K562 (cell line): Measurements from ENCODE around the gene SPRYD3. TPM values are rescaled to one million over a fixed set of nuclear protein-coding genes. Genes with fewer than 3 reads are reported as not detected.
"Not testable (repeated sequence)": the region's sequence is repeated elsewhere in the genome, so short reads cannot be mapped to it uniquely, and the experiment has no call there.

Experiments
- ATAC-seq: fragments of 200-7000 bp; cut with Tn5 transposase; 3 replicates; pipeline ENCODE4 v1.9.1; 2020; ENCODE audit warnings: moderate library complexity
- BruUV-seq: library from RNA; stranded (reverse); fragments of 400-500 nt; replicated peaks from 2 replicates; lab custom pipeline; 2021; lab: Mats Ljungman, UMichigan
- CTCF ChIA-PET: fragments of 300-600 bp; formaldehyde crosslinking; extraction: SDS; loops from one replicate; lab custom pipeline; 2021; ENCODE audit warnings: low intra/inter-chr PET ratio; lab: Yijun Ruan, JAX
- POLR2A ChIA-PET: fragments of 300-600, 350-650 bp; sonication (Branson Sonifier 250); formaldehyde crosslinking; extraction: SDS; loops from one replicate; lab custom pipeline; 2021; ENCODE audit warnings: antibody characterized with exemption, inconsistent platforms; lab: Yijun Ruan, JAX
- DNase-seq, 4 experiments: peaks; one replicate each; pipeline versions ENCODE4 v3.0.0 to v3.0.0-alpha.2; 2011 to 2018; ENCODE audit warnings: low spot score in 3 of 4, mixed read lengths in 3 of 4; ENCODE audit errors: extremely low read depth in 1 of 4
- FAIRE-seq: peaks from 2 replicates; lab custom pipeline; 2011; peaks lifted over from hg19 to GRCh38; lab: Jason Lieb, UNC
- H2AFZ ChIP-seq: 2 replicates; pipeline ENCODE4 v1.6.0; 2011; ENCODE audit warnings: low read depth, low read length, control low read depth, inconsistent platforms
- H3K27ac ChIP-seq: fragments of 200-600 bp; 3 replicates; pipeline ENCODE4 v1.8.0; 2011; ENCODE audit warnings: low read depth, mild to moderate bottlenecking, control low read depth, inconsistent platforms, low read length, moderate library complexity, mixed read lengths; ENCODE audit errors: extremely low read depth
- H3K27me3 ChIP-seq, 2 experiments: fragments of 300-600 bp in 1 of 2; 2 replicates in 1 of 2; 3 replicates in 1 of 2; pipeline versions ENCODE4 v1.6.0 to v1.8.0; 2011; ENCODE audit warnings: inconsistent platforms in 2 of 2, low read length in 2 of 2, mild to moderate bottlenecking in 1 of 2, mixed read lengths in 1 of 2, moderate library complexity in 1 of 2; ENCODE audit not compliant: control insufficient read depth in 2 of 2, insufficient read depth in 2 of 2
- H3K36me3 ChIP-seq: fragments of 300-600 bp; 3 replicates; pipeline ENCODE4 v1.8.0; 2011; ENCODE audit warnings: mild to moderate bottlenecking, low read length, inconsistent platforms; ENCODE audit not compliant: control insufficient read depth, insufficient read depth
- H3K4me1 ChIP-seq, 2 experiments: fragments of 200-600 bp in 1 of 2; replicated peaks in 1 of 2; 2 replicates in 1 of 2; 3 replicates in 1 of 2; pipeline versions ENCODE4 v1.5.1 to v1.8.0; 2011; ENCODE audit warnings: inconsistent platforms in 2 of 2, low read length in 2 of 2, mild to moderate bottlenecking in 1 of 2, mixed read lengths in 1 of 2, moderate library complexity in 1 of 2; ENCODE audit not compliant: control insufficient read depth in 2 of 2, insufficient read depth in 2 of 2
- H3K4me2 ChIP-seq: 2 replicates; pipeline ENCODE4 v1.6.1; 2011; ENCODE audit warnings: low read length, control low read depth, inconsistent platforms, mixed read lengths; ENCODE audit not compliant: insufficient read depth
- H3K4me3 ChIP-seq: fragments of 200-600 bp; sonication (generic), shearing (Covaris generic); 2 replicates; pipeline ENCODE4 v1.5.1; 2016; ENCODE audit warnings: control low read depth, inconsistent platforms
- H3K79me2 ChIP-seq: fragments of 200-600 bp; 3 replicates; pipeline ENCODE4 v1.8.0; 2011; ENCODE audit warnings: low read length, inconsistent platforms; ENCODE audit not compliant: control insufficient read depth, insufficient read depth
- H3K9ac ChIP-seq, 2 experiments: 2 replicates each; pipeline versions ENCODE4 v1.6.0 to v1.6.1; 2011; ENCODE audit warnings: low read depth in 2 of 2, low read length in 2 of 2, control low read depth in 1 of 2, inconsistent platforms in 1 of 2, mild to moderate bottlenecking in 1 of 2, mixed read lengths in 1 of 2; ENCODE audit not compliant: insufficient read depth in 1 of 2
- H3K9me1 ChIP-seq: one replicate; pipeline ENCODE4 v1.6.0; 2011; ENCODE audit warnings: inconsistent platforms, mild to moderate bottlenecking, low read length, moderate library complexity; ENCODE audit not compliant: control insufficient read depth, insufficient read depth
- H3K9me3 ChIP-seq: replicated peaks from 2 replicates; pipeline ENCODE4 v1.5.1; 2011; ENCODE audit warnings: low read depth, low read length, inconsistent platforms; ENCODE audit not compliant: control insufficient read depth, insufficient read depth
- H4K20me1 ChIP-seq: replicated peaks from 2 replicates; pipeline ENCODE4 v1.6.1; 2011; ENCODE audit warnings: low read length, inconsistent platforms, mixed read lengths; ENCODE audit not compliant: control insufficient read depth, insufficient read depth
- AFF1 ChIP-seq, 2 experiments: fragments of 450-650 bp; IDR thresholded peaks; 2 replicates each; pipeline ENCODE4 v1.6.1; 2018; ENCODE audit warnings: mild to moderate bottlenecking in 2 of 2, low read depth in 1 of 2; ENCODE audit not compliant: partially characterized antibody in 2 of 2
- CEBPB ChIP-seq: fragments of 450-650 bp; IDR thresholded peaks from 2 replicates; pipeline ENCODE4 v1.6.1; 2016; ENCODE audit warnings: missing genetic modification characterization, missing compliant biosample characterization
- ZNF384 ChIP-seq: IDR thresholded peaks from 2 replicates; pipeline ENCODE4 v1.6.1; 2012; ENCODE audit warnings: low read depth, low read length, improper control_type of control experiment
- WGBS: fragments of 100-300 bp; shearing (Covaris generic); methylation state at CpG from one replicate; pipeline ENCODE4 v1.1.6; 2016; ENCODE audit warnings: low coverage, mixed read lengths; ENCODE audit not compliant: insufficient coverage; ENCODE audit errors: missing lambda C conversion rate; 5-methylcytosine and 5-hydroxymethylcytosine counted together
- in situ Hi-C: fragments of 300-500 bp; cut with MboI; formaldehyde crosslinking; loops from 4 replicates; pipeline ENCODE4 v1.15.0; 2018; ENCODE audit warnings: inconsistent platforms, mixed read lengths
- intact Hi-C: fragments of 100-400 bp; cut with micrococcal nuclease; formaldehyde crosslinking; loops from 2 replicates; pipeline ENCODE4 v1.14.2; 2022
- polyA plus RNA-seq, 8 experiments: library from polyadenylated mRNA; depleted of rRNA in 4 of 8; stranded (reverse) in 5 of 8; unstranded in 3 of 8; fragments of >200 nt; fragmentation: Nextera tagmentation in 2 of 8; fragmentation: Illumina TruSeq in 1 of 8; extraction: Ambion mirVana in 2 of 8; extraction: Trizol in 1 of 8; gene quantifications; 2 replicates each; pipeline versions ENCODE4 v1.2.1 to v1.2.3, GENCODE V29; 2011 to 2014; ENCODE audit warnings: inconsistent platforms in 1 of 8, missing spikeins in 1 of 8
- total RNA-seq, 7 experiments: library from RNA; depleted of rRNA in 6 of 7; stranded (reverse); fragments of >200 nt in 6 of 7; fragmentation: Illumina TruSeq in 2 of 7; extraction: Trizol in 2 of 7; gene quantifications; 2 replicates each; pipeline versions ENCODE4 v1.2.1 to v1.2.3, GENCODE V29; 2011 to 2021; ENCODE audit warnings: low replicate concordance in 1 of 7

The SPRYD3 gene
- total and polyA plus RNA-seq, 9 of the 15 experiments (the other 6 are each of a cell fraction or from before 2014, with no cell fraction given): 1.5 to 13.6 (median 7.6) TPM

DNA sequence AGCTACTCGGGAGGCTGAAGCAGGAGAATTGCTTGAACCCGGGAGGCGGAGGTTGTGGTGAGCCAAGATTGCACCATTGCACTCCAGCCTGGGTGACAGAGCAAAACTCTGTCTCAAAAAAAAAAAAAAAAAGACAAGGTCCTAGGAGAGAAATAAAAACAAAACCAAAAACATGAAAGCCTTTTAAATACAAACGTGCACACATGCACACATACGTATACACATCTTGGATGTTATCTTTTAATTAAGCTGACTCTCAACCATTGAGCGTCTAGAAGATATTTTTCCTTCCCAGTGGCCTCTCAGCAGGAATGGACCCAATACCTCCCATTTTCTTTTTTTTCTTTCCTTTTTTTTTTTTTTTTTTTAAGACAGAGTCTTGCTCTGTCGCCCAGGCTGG, 33.2 kb upstream of the SPRYD3 start:
- BruUV-seq, intact Hi-C loops, H3K27me3 ChIP-seq, DNase-seq, CTCF ChIA-PET, FAIRE-seq, H3K9me3 ChIP-seq, ATAC-seq, H3K4me2 ChIP-seq, H2AFZ ChIP-seq, H3K27ac ChIP-seq, H4K20me1 ChIP-seq, H3K4me1 ChIP-seq, H3K79me2 ChIP-seq, H3K36me3 ChIP-seq, H3K9ac ChIP-seq, in situ Hi-C loops, H3K4me3 ChIP-seq, H3K9me1 ChIP-seq: not testable (repeated sequence)
- POLR2A ChIA-PET: interaction anchor here (0.7 to 2.1 kb wide), 2 partner anchors 9 to 15 kb away, joined by 3 to 9 read pairs; partner anchors contain the start of gene SOAT2
- WGBS: 66% methylated on average over 7 of the region's 7 CpGs
- peak; percentile 43; the same call in 1 of the 2 replicates for TF ChIP-seq ZNF384
- peak; percentile 37; the same call in 1 of the 2 replicates for TF ChIP-seq CEBPB
- TF ChIP-seq AFF1 (IDR thresholded peaks at IDR 0.05; ENCODE audit: low read depth in 1 of 2, partially characterized antibody in 2 of 2): peak in 1 of 2 experiments; percentile 74
